SKM-1 treated with dmso at 0.1 percent for 144 hours (cell line): Measurements from ENCODE around the gene HAPLN3.

Source experiments
- DNase-seq: peaks from one replicate; lab custom pipeline; 2025; ENCODE audit not compliant: unreplicated experiment; lab: John Stamatoyannopoulos, UW

Gene HAPLN3

GRCh38 chr15:88864861-88865497, 30.4 kb downstream of the HAPLN3 start:
- DNase-seq = no peak

GRCh38 chr15:88863412-88863811, 31.9 kb downstream of the HAPLN3 start:
- no peak for DNase-seq

GRCh38 chr15:88860212-88860611, 35.1 kb downstream of the HAPLN3 start:
- DNase-seq = no peak

- no peak for DNase-seq
These were observed 35.8 kb downstream of the HAPLN3 start for GRCh38 chr15:88859550-88859949.

- no peak for DNase-seq
These were observed 36.4 kb downstream of the HAPLN3 start for GRCh38 chr15:88858934-88859333.

GRCh38 chr15:88852476-88852875, 42.9 kb downstream of the HAPLN3 start:
- no peak for DNase-seq

GRCh38 chr15:88849376-88850072, 45.8 kb downstream of the HAPLN3 start:
- no peak for DNase-seq

- DNase-seq = no peak
These were observed 47.1 kb downstream of the HAPLN3 start for GRCh38 chr15:88848203-88848602.

GRCh38 chr15:88847144-88847543, 48.2 kb downstream of the HAPLN3 start:
- no peak for DNase-seq

- no peak for DNase-seq
These were observed 49.7 kb downstream of the HAPLN3 start for GRCh38 chr15:88845616-88846015.

GRCh38 chr15:88844749-88845386, 50.5 kb downstream of the HAPLN3 start:
- DNase-seq = no peak

GRCh38 chr15:88843334-88843733, 52.0 kb downstream of the HAPLN3 start:
- DNase-seq = no peak

- no peak for DNase-seq
These were observed 53.2 kb downstream of the HAPLN3 start for GRCh38 chr15:88842156-88842555.

GRCh38 chr15:88841236-88841635, 54.1 kb downstream of the HAPLN3 start:
- no peak for DNase-seq

- DNase-seq = no peak
These were observed 55.4 kb downstream of the HAPLN3 start for GRCh38 chr15:88839961-88840360.

GRCh38 chr15:88839146-88839545, 56.2 kb downstream of the HAPLN3 start:
- no peak for DNase-seq

GRCh38 chr15:88838667-88839066, 56.7 kb downstream of the HAPLN3 start:
- DNase-seq = no peak

- no peak for DNase-seq
These were observed 59.7 kb downstream of the HAPLN3 start for GRCh38 chr15:88835646-88836045.

- no peak for DNase-seq
These were observed 60.2 kb downstream of the HAPLN3 start for GRCh38 chr15:88835119-88835518.

GRCh38 chr15:88834211-88834812, 61.0 kb downstream of the HAPLN3 start:
- DNase-seq = no peak

GRCh38 chr15:88833731-88834100, 61.6 kb downstream of the HAPLN3 start:
- DNase-seq = no peak
